Esophagus muscularis mucosa (tissue), 3 donors: Measurements from ENCODE around the gene PRKCE.

Experiments used
- POLR2AphosphoS5 ChIP-seq, 2 donors: sonication (generic); formaldehyde crosslinking; IDR thresholded peaks; one replicate each; pipeline ENCODE4 v1.6.1; 2017; ENCODE audit warnings: antibody characterized with exemption in 2 of 2
- TF ChIP-seq, protein P1 (sequence below), 3 experiments: fragments of 200-600 bp in 2 of 3; fragments of 450-650 bp in 1 of 3; sonication (generic) in 2 of 3; IDR thresholded peaks; one replicate each; pipeline ENCODE4 v1.5.1; 2017 to 2019; ENCODE audit warnings: antibody characterized with exemption in 3 of 3, mild to moderate bottlenecking in 2 of 3, moderate library complexity in 1 of 3

DNA sequence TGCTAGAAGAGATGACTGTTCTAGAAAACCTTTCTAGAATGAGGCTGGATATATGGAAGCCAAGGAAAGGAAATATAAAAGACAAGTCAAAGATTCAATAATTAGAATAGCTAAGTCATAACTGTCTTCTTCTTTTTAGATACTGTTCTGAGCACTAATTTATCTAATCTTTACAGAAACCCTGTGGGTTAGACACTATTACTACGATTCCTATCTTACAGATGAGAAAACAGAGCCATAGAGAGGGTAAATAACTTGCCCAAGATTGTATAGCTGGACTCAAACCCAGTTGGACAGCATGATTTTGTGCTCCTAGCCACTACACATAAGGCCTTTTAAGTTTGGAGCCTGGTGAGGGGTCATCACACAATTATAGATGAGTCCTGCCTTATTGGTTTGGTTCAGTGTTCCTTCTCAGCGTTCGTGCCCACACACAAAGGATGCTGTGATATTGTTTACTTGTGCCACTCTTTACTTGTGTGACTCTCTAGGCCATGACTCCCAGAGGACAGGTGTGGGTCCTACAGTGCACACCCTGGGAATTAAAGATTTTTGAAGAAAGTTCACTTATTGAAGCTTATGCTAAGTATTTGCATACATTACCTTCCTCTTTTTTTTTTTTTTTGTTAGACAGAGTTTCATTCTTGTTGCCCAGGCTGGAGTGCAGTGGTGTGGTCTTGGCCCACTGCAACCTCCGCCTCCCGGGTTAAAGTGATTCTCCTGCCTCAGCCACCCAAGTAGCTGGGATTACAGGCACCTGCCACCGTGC is 153.7 kb downstream of the PRKCE start:
- TF ChIP-seq, protein P1, sequence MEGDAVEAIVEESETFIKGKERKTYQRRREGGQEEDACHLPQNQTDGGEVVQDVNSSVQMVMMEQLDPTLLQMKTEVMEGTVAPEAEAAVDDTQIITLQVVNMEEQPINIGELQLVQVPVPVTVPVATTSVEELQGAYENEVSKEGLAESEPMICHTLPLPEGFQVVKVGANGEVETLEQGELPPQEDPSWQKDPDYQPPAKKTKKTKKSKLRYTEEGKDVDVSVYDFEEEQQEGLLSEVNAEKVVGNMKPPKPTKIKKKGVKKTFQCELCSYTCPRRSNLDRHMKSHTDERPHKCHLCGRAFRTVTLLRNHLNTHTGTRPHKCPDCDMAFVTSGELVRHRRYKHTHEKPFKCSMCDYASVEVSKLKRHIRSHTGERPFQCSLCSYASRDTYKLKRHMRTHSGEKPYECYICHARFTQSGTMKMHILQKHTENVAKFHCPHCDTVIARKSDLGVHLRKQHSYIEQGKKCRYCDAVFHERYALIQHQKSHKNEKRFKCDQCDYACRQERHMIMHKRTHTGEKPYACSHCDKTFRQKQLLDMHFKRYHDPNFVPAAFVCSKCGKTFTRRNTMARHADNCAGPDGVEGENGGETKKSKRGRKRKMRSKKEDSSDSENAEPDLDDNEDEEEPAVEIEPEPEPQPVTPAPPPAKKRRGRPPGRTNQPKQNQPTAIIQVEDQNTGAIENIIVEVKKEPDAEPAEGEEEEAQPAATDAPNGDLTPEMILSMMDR (IDR thresholded peaks at IDR 0.05) = no peak
- TF ChIP-seq POLR2AphosphoS5 (IDR thresholded peaks at IDR 0.05) = no peak
